PFSK-1 (cell line): ENCODE data around the gene G6PD.

Source experiments
- FOXP2 ChIP-seq: optimal IDR thresholded peaks from 2 replicates; pipeline ENCODE3; 2011; ENCODE audit warnings: borderline replicate concordance, control low read depth, inconsistent platforms; ENCODE audit not compliant: insufficient read depth; ENCODE audit errors: extremely low read length, extremely low read depth
- POLR2AphosphoS5 ChIP-seq: IDR thresholded peaks from 2 replicates; pipeline ENCODE4 v1.6.1; 2012; ENCODE audit warnings: low read depth, mild to moderate bottlenecking, control low read depth, low read length, moderate library complexity
- REST ChIP-seq, 2 experiments: IDR thresholded peaks; 2 replicates each; pipeline versions ENCODE4 v1.6.1 to v1.8.0; 2011 to 2012; ENCODE audit warnings: low read depth in 2 of 2, low read length in 2 of 2, control low read depth in 1 of 2, inconsistent platforms in 1 of 2, mild to moderate bottlenecking in 1 of 2, moderate library complexity in 1 of 2; ENCODE audit not compliant: insufficient read depth in 1 of 2
- SIN3A ChIP-seq: IDR thresholded peaks from 2 replicates; pipeline ENCODE4 v1.6.1; 2012; ENCODE audit warnings: mild to moderate bottlenecking, low read length, moderate library complexity, borderline replicate concordance; ENCODE audit not compliant: insufficient read depth
- TAF1 ChIP-seq: IDR thresholded peaks from 2 replicates; pipeline ENCODE4 v1.6.1; 2012; ENCODE audit warnings: low read length, control low read depth, borderline replicate concordance; ENCODE audit not compliant: insufficient read depth

Gene G6PD

GRCh38 chrX:154531626-154532025 is 15.0 kb downstream of the G6PD start:
- no peak for TF ChIP-seq POLR2AphosphoS5
- no peak for TF ChIP-seq FOXP2

GRCh38 chrX:154530286-154530685 is 16.4 kb downstream of the G6PD start:
- TF ChIP-seq SIN3A (no peak), FOXP2 (no peak), REST (IDR thresholded peaks at IDR 0.05; ENCODE audit: insufficient read depth in 1 of 2, low read depth in 2 of 2, low read length in 2 of 2) (no peak)

- no peak for TF ChIP-seq POLR2AphosphoS5
- TF ChIP-seq TAF1, result no peak
- TF ChIP-seq SIN3A, result no peak
- TF ChIP-seq REST (IDR thresholded peaks at IDR 0.05; ENCODE audit: insufficient read depth in 1 of 2, low read depth in 2 of 2, low read length in 2 of 2), result no peak
- no peak for TF ChIP-seq FOXP2
Measured at GRCh38 chrX:154529206-154529612, 17.4 kb downstream of the G6PD start.

GRCh38 chrX:154526901-154527675 is 19.6 kb downstream of the G6PD start:
- TF ChIP-seq REST (IDR thresholded peaks at IDR 0.05; ENCODE audit: insufficient read depth in 1 of 2, low read depth in 2 of 2, low read length in 2 of 2) (no peak), SIN3A (peak; percentile 25; the same call in 1 of the 2 replicates), POLR2AphosphoS5 (peak; percentile 61; the same call in 1 of the 2 replicates), TAF1 (0 out of 2 replicates have a peak, but pooled peaks have one; percentile 44), FOXP2 (no peak)

GRCh38 chrX:154525606-154526490 is 20.8 kb downstream of the G6PD start:
- no peak for TF ChIP-seq SIN3A
- TF ChIP-seq POLR2AphosphoS5, result no peak
- TF ChIP-seq REST (IDR thresholded peaks at IDR 0.05; ENCODE audit: insufficient read depth in 1 of 2, low read depth in 2 of 2, low read length in 2 of 2), result no peak
- TF ChIP-seq TAF1, result no peak
- TF ChIP-seq FOXP2, result no peak
